OCI-LY7 (cell line): ENCODE measurements around the gene OR2A1.
"Not testable (repeated sequence)": the region's sequence is repeated elsewhere in the genome, so short reads cannot be mapped to it uniquely, and the experiment has no call there.

ENCODE experiments used
- CTCF ChIP-seq: fragments of 200-600 bp; sonication (generic); conservative IDR thresholded peaks from 2 replicates; pipeline ENCODE4 v1.5.1; 2014; ENCODE audit warnings: mild to moderate bottlenecking, antibody characterized with exemption, low read length, moderate library complexity, mixed read lengths
- EZH2phosphoT487 ChIP-seq: fragments of 200-600 bp; sonication (generic); IDR thresholded peaks from 2 replicates; pipeline ENCODE4 v1.6.1; 2018; ENCODE audit warnings: low read depth, borderline replicate concordance, mild to moderate bottlenecking, mixed run types, antibody characterized with exemption, low read length, moderate library complexity, mixed read lengths

GRCh38 chr7:144283716-144284115, 28.5 kb upstream of the OR2A1 start:
- not testable (repeated sequence) for TF ChIP-seq CTCF, EZH2phosphoT487
